Activated T-cell treated with anti-CD3 and anti-CD28 coated beads, Interleukin-2, amount 50 U/mL, for 48 hours (primary cell): ENCODE data around the gene ST8SIA6.
"Not testable (repeated sequence)": the region's sequence is repeated elsewhere in the genome, so short reads cannot be mapped to it uniquely, and the experiment has no call there.

Experiments
- DNase-seq, 2 experiments: peaks; one replicate each; pipeline ENCODE4 v3.0.0-alpha.2; 2020

Gene ST8SIA6

GRCh38 chr10:17340144-17340829 is 114.1 kb downstream of the ST8SIA6 start:
- DNase-seq, result no peak

- DNase-seq, result no peak
These were observed 119.3 kb downstream of the ST8SIA6 start for GRCh38 chr10:17335065-17335464.

- DNase-seq, result no peak
These were observed 123.9 kb downstream of the ST8SIA6 start for GRCh38 chr10:17330501-17330900.

- no peak for DNase-seq
These were observed 128.0 kb downstream of the ST8SIA6 start for GRCh38 chr10:17326377-17326776.

- not testable (repeated sequence) for DNase-seq
These were observed 132.4 kb downstream of the ST8SIA6 start for GRCh38 chr10:17321957-17322356.

- DNase-seq, result no peak
These were observed 137.8 kb downstream of the ST8SIA6 start for GRCh38 chr10:17316488-17317170.

- no peak for DNase-seq
These were observed 145.0 kb downstream of the ST8SIA6 start for GRCh38 chr10:17309435-17309834.

- DNase-seq, result no peak
These were observed 147.3 kb downstream of the ST8SIA6 start for GRCh38 chr10:17307123-17307522.

- DNase-seq, result no peak
These were observed 162.0 kb downstream of the ST8SIA6 start for GRCh38 chr10:17292375-17292774.

GRCh38 chr10:17290226-17290625 is 164.2 kb downstream of the ST8SIA6 start:
- no peak for DNase-seq

- DNase-seq, result no peak
These were observed 164.6 kb downstream of the ST8SIA6 start for GRCh38 chr10:17289763-17290162.

GRCh38 chr10:17286562-17287550 is 167.5 kb downstream of the ST8SIA6 start:
- no peak for DNase-seq

GRCh38 chr10:17282311-17282710 is 172.1 kb downstream of the ST8SIA6 start:
- no peak for DNase-seq

GRCh38 chr10:17278607-17279240 is 175.7 kb downstream of the ST8SIA6 start:
- DNase-seq, result no peak

- no peak for DNase-seq
These were observed 177.5 kb downstream of the ST8SIA6 start for GRCh38 chr10:17276756-17277424.

- no peak for DNase-seq
These were observed 181.0 kb downstream of the ST8SIA6 start for GRCh38 chr10:17273403-17273802.

GRCh38 chr10:17272648-17273047 is 181.7 kb downstream of the ST8SIA6 start:
- no peak for DNase-seq
